Measurements from ENCODE around the gene PAM16.

The PAM16 gene

DNA sequence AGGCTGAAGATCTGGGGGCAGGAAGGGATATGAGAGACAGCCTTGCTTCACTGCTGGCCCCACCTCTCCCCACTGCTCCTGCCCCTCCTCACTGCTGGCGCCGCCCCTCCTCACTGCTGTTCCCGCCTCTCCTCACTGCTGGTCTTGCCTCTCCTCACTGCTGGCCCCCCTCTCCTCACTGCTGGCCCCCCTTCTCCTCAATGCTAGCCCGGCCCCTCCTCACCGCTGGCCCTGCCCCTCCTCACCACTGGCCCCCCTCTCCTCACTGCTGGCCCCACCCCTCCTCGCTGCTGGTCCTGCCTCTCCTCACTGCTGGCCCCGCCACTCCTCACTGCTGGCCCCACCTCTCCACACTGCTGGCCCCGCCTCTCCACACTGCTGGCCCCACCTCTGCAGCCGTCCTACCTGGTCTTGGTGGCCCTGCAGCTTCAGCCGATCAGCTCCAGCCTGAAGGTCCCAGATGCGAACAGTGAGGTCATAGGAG lies 9.5 kb upstream of the PAM16 start:
- TF ChIP-seq EZH2phosphoT487 (IDR thresholded peaks at IDR 0.05; ENCODE audit: borderline replicate concordance, low read length), result no peak
- TF ChIP-seq, protein P1, sequence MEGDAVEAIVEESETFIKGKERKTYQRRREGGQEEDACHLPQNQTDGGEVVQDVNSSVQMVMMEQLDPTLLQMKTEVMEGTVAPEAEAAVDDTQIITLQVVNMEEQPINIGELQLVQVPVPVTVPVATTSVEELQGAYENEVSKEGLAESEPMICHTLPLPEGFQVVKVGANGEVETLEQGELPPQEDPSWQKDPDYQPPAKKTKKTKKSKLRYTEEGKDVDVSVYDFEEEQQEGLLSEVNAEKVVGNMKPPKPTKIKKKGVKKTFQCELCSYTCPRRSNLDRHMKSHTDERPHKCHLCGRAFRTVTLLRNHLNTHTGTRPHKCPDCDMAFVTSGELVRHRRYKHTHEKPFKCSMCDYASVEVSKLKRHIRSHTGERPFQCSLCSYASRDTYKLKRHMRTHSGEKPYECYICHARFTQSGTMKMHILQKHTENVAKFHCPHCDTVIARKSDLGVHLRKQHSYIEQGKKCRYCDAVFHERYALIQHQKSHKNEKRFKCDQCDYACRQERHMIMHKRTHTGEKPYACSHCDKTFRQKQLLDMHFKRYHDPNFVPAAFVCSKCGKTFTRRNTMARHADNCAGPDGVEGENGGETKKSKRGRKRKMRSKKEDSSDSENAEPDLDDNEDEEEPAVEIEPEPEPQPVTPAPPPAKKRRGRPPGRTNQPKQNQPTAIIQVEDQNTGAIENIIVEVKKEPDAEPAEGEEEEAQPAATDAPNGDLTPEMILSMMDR (IDR thresholded peaks at IDR 0.05; ENCODE audit: low read depth, low read length, poor library complexity, severe bottlenecking), result no peak
- Histone ChIP-seq H3K27me3 (ENCODE audit: control insufficient read depth, low read length) (no peaks in the 10 kb centered on the region), H3K4me2 (ENCODE audit: low read length) (no peak overlapping the region), H3K79me2 (ENCODE audit: control insufficient read depth, low read length) (no peaks in the 10 kb centered on the region), H3F3A (ENCODE audit: control insufficient read depth, insufficient read depth) (no peaks in the 10 kb centered on the region; the same call in 1 of the 2 replicates), H3K9me3 (ENCODE audit: control insufficient read depth, insufficient read depth, low read length) (no peaks in the 10 kb centered on the region), H4K20me1 (ENCODE audit: control insufficient read depth, insufficient read depth, low read depth, low read length) (no peaks in the 10 kb centered on the region), H3K4me3 (ENCODE audit: low read length) (no peak overlapping the region), H3K36me3 (ENCODE audit: control insufficient read depth, low read length) (peaks cover 39% of the 10 kb centered on the region), H3K4me1 (ENCODE audit: control insufficient read depth, low read length) (peaks cover 43% of the 10 kb centered on the region), H3K27ac (ENCODE audit: low read depth, low read length) (no peak overlapping the region), H3K9me2 (replicated peaks; ENCODE audit: control insufficient read depth, low read length) (no peaks in the 10 kb centered on the region)

- H3K27me3 ChIP-seq (ENCODE audit: control insufficient read depth, low read length), result no peaks in the 10 kb centered on the region
- no peaks in the 10 kb centered on the region for H3K9me3 ChIP-seq (ENCODE audit: control insufficient read depth, insufficient read depth, low read length)
- H3K36me3 ChIP-seq (ENCODE audit: control insufficient read depth, low read length), result peaks cover 39% of the 10 kb centered on the region
- no peak overlapping the region for H3K27ac ChIP-seq (ENCODE audit: low read depth, low read length)
- no peaks in the 10 kb centered on the region for H4K20me1 ChIP-seq (ENCODE audit: control insufficient read depth, insufficient read depth, low read depth, low read length)
- TF ChIP-seq, protein P1 (IDR thresholded peaks at IDR 0.05; ENCODE audit: low read depth, low read length, poor library complexity, severe bottlenecking), result no peak
- no peak for TF ChIP-seq EZH2phosphoT487 (IDR thresholded peaks at IDR 0.05; ENCODE audit: borderline replicate concordance, low read length)
- H3F3A ChIP-seq (ENCODE audit: control insufficient read depth, insufficient read depth), result no peaks in the 10 kb centered on the region
- H3K9me2 ChIP-seq (replicated peaks; ENCODE audit: control insufficient read depth, low read length), result no peaks in the 10 kb centered on the region
- H3K79me2 ChIP-seq (ENCODE audit: control insufficient read depth, low read length), result no peaks in the 10 kb centered on the region
- no peak overlapping the region for H3K4me2 ChIP-seq (ENCODE audit: low read length)
- no peak overlapping the region for H3K4me3 ChIP-seq (ENCODE audit: low read length)
- peaks cover 37% of the 10 kb centered on the region for H3K4me1 ChIP-seq (ENCODE audit: control insufficient read depth, low read length)
These were observed 8.8 kb upstream of the PAM16 start for GRCh38 chr16:4359914-4360313.

DNA sequence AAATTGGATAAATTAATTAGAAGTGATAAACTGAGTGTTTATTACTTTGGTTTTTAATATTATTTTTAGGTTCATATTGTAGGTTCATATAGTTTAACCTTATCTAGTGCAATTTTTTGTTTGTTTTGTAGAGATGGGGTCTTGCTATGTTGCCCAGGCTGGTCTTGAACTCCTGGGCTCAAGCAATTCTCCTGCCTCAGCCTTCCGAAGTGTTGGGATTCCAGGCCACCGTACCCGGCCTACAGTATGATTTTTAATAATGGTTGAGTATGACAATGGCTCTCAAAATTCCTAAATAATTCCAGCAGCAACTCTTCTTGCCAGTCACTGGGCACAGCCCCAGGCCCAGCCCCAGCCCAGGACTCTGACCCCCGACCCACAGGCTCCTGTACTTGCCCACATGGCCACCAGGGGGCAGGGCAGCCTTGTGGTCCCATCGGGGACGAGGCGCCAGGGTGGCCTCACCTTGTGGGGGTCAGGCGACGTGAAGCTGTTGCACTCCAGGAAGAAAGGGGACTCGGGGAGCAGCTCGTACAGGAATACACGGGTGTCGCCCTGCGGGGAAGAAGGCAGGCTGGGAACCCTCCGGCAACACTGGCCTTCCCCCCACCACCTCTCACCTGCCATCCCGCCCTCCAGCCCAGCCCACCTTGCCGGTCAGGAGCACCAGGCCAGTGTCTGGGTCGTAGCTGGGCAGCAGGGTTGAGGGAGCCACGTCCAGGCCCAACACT lies 7.9 kb upstream of the PAM16 start:
- H3K27ac ChIP-seq (ENCODE audit: low read depth, low read length), result no peak overlapping the region
- no peaks in the 10 kb centered on the region for H3K79me2 ChIP-seq (ENCODE audit: control insufficient read depth, low read length)
- no peak overlapping the region for H3K4me3 ChIP-seq (ENCODE audit: low read length)
- no peaks in the 10 kb centered on the region for H3F3A ChIP-seq (ENCODE audit: control insufficient read depth, insufficient read depth)
- H3K9me2 ChIP-seq (replicated peaks; ENCODE audit: control insufficient read depth, low read length), result no peaks in the 10 kb centered on the region
- H3K36me3 ChIP-seq (ENCODE audit: control insufficient read depth, low read length), result peaks cover 31% of the 10 kb centered on the region
- H3K9me3 ChIP-seq (ENCODE audit: control insufficient read depth, insufficient read depth, low read length), result no peaks in the 10 kb centered on the region
- H3K4me2 ChIP-seq (ENCODE audit: low read length), result no peak overlapping the region
- TF ChIP-seq, protein P1 (IDR thresholded peaks at IDR 0.05; ENCODE audit: low read depth, low read length, poor library complexity, severe bottlenecking), result peak; percentile 93
- no peak for TF ChIP-seq EZH2phosphoT487 (IDR thresholded peaks at IDR 0.05; ENCODE audit: borderline replicate concordance, low read length)
- H4K20me1 ChIP-seq (ENCODE audit: control insufficient read depth, insufficient read depth, low read depth, low read length), result no peaks in the 10 kb centered on the region
- H3K27me3 ChIP-seq (ENCODE audit: control insufficient read depth, low read length), result no peaks in the 10 kb centered on the region
- H3K4me1 ChIP-seq (ENCODE audit: control insufficient read depth, low read length), result peaks cover 27% of the 10 kb centered on the region
